ENCODE data around the gene EMP2. TPM values are rescaled to one million over a fixed set of nuclear protein-coding genes. Genes with fewer than 3 reads are reported as not detected.
A peak's percentile ranks its signal among the peaks of the same experiment; 100 is the strongest.

The EMP2 gene
- total and polyA plus RNA-seq, 2 of the 4 experiments (the other 2 are of a cell fraction), result 13.8 to 18.3 TPM

DNA sequence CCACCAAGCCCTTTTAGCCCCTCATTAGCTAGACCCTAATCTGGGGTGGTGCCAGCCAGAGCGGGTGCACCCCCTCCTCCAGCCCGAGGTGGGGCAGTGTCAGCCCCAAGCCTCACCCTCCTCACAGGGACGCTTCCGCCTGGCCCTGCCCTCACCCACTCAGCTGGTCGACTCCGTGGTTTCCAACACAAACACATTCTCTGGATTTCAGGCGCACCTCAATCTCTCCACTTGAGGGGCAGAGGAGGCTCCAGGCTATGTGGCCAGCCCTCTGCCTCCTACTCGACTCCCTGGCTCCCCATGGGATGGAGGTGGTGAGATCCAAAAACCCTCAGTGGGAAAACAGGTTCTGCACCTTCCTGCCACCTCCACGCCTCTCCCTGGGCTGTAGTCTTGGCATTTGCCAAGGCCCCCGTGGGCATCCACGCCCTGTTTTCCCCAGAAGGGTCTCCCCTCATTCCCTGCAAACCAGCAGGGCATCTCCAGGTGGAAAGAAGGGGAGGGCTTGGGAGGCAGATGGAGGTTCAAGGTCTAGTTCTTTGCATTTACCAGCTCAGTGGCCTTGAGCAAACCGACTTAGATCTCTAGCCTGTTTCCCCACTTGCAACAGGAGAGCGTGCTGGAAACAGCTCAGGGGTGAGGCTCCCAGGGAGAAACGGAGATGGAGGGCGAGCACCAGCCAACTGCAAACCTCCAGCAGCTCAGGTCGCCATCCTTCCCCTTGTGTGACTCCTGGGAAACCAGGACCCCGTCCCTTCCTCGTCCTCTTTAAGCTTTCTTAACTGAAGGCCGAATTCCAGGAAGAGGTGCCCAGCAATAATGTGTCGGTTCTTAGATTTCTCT, 1.7 kb downstream of the EMP2 start:
- 88% methylated on average over 4 of the region's 20 CpGs; no CpG with 5 or more reads in 1 of the 2 experiments for whole genome bisulfite sequencing, 2 experiments (ENCODE audit: extremely low coverage in 2 of 2, insufficient read length in 1 of 2)
- POLR2A ChIA-PET (ENCODE audit: unreplicated experiment), result no interaction called here

More for the DNA sequence above, 1.7 kb downstream of the EMP2 start:
- ATAC-seq (ENCODE audit: low read depth) (no peak), DNase-seq (no peak)
- Histone ChIP-seq H3K36me3 (ENCODE audit: control insufficient read depth, insufficient read depth, low read length) (no peaks in the 10 kb centered on the region), H4K5ac (ENCODE audit: low read depth, low read length) (no peak overlapping the region), H3K27me3 (ENCODE audit: control insufficient read depth, insufficient read depth, low read length) (no peaks in the 10 kb centered on the region), H4K20me1 (ENCODE audit: insufficient read depth, low read length) (peaks cover 4% of the 10 kb centered on the region; the same call in 1 of the 2 replicates), H3K4me1 (ENCODE audit: control insufficient read depth, insufficient read depth, low read length) (peaks cover 27% of the 10 kb centered on the region), H2BK120ac (ENCODE audit: low read depth, low read length) (no peak overlapping the region), H2BK5ac (ENCODE audit: low read depth, low read length, poor library complexity, severe bottlenecking) (no peak overlapping the region), H2AK9ac (replicated peaks; ENCODE audit: low read depth, low read length, poor library complexity) (peak overlapping the region; percentile 13), H4K91ac (ENCODE audit: insufficient read depth, low read depth, low read length) (no peak overlapping the region), H3K9ac (ENCODE audit: low read depth, low read length) (no peak overlapping the region), H4K8ac (ENCODE audit: low read depth in 2 of 2, low read length in 2 of 2) (no peak overlapping the region), H3K4ac (ENCODE audit: low read depth, low read length) (peak overlapping the region; percentile 23; the same call in 1 of the 2 replicates), H3K4me2 (ENCODE audit: low read depth, low read length) (no peak overlapping the region; the same call in 1 of the 2 replicates), H3K14ac (replicated peaks; ENCODE audit: low read depth, low read length) (no peak overlapping the region), H3K4me3 (ENCODE audit: insufficient read depth, low read depth, low read length) (no peak overlapping the region), H2BK20ac (ENCODE audit: low read depth, low read length) (no peak overlapping the region), H3K56ac (ENCODE audit: extremely low read depth, insufficient read depth, low read length) (no peak overlapping the region), H3K27ac (ENCODE audit: insufficient read depth, low read length) (no peak overlapping the region), H3K18ac (ENCODE audit: low read depth, low read length) (no peak overlapping the region), H2AK5ac (ENCODE audit: low read depth, low read length) (peak overlapping the region; percentile 28; the same call in 1 of the 2 replicates), H2BK15ac (ENCODE audit: low read depth, low read length) (no peak overlapping the region), H3K9me3 (ENCODE audit: control insufficient read depth, insufficient read depth, low read length) (no peaks in the 10 kb centered on the region), H3K23ac (ENCODE audit: low read depth, low read length) (0 out of 2 replicates have a peak overlapping the region, but pooled peaks have one; percentile 21), H3K79me1 (ENCODE audit: low read depth in 1 of 2, low read length in 2 of 2) (peaks cover 15 to 48% of the 10 kb centered on the region in 2 experiments), H2AFZ (replicated peaks; ENCODE audit: low read length, poor library complexity) (peak overlapping the region; percentile 54), H3K9me1 (ENCODE audit: insufficient read depth, low read length) (peaks cover 19% of the 10 kb centered on the region; the same call in 1 of the 2 replicates)
- intact Hi-C loops (cut with micrococcal nuclease) (no loop called here), in situ Hi-C loops (cut with MboI; ENCODE audit: low sequenced_read_pairs) (no loop called here), dilution Hi-C loops (cut with HindIII; ENCODE audit: low sequenced_read_pairs, unreplicated experiment) (no loop called here)
- no TSS peak for BruUV-seq (replicated peaks)
- TF ChIP-seq FOS (IDR thresholded peaks at IDR 0.05; ENCODE audit: low read depth, low read length), result no peak
- TF ChIP-seq, protein P1, sequence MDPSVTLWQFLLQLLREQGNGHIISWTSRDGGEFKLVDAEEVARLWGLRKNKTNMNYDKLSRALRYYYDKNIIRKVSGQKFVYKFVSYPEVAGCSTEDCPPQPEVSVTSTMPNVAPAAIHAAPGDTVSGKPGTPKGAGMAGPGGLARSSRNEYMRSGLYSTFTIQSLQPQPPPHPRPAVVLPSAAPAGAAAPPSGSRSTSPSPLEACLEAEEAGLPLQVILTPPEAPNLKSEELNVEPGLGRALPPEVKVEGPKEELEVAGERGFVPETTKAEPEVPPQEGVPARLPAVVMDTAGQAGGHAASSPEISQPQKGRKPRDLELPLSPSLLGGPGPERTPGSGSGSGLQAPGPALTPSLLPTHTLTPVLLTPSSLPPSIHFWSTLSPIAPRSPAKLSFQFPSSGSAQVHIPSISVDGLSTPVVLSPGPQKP (IDR thresholded peaks at IDR 0.05; ENCODE audit: borderline replicate concordance, low read depth, low read length), result no peak
- no peak for TF ChIP-seq SMC3 (IDR thresholded peaks at IDR 0.05; ENCODE audit: low read depth, low read length)
- no peak for TF ChIP-seq MAZ (IDR thresholded peaks at IDR 0.05; ENCODE audit: borderline replicate concordance, low read depth, low read length)
- no peak for TF ChIP-seq NFE2L2 (IDR thresholded peaks at IDR 0.05; ENCODE audit: low read depth, low read length)
- TF ChIP-seq BHLHE40 (IDR thresholded peaks at IDR 0.05; ENCODE audit: low read depth, low read length), result no peak
- TF ChIP-seq, protein P2, sequence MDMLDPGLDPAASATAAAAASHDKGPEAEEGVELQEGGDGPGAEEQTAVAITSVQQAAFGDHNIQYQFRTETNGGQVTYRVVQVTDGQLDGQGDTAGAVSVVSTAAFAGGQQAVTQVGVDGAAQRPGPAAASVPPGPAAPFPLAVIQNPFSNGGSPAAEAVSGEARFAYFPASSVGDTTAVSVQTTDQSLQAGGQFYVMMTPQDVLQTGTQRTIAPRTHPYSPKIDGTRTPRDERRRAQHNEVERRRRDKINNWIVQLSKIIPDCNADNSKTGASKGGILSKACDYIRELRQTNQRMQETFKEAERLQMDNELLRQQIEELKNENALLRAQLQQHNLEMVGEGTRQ (IDR thresholded peaks at IDR 0.05; ENCODE audit: low read depth, low read length), result no peak
- TF ChIP-seq RFX5 (IDR thresholded peaks at IDR 0.05; ENCODE audit: low read depth, low read length), result no peak
- no peak for TF ChIP-seq RCOR1 (IDR thresholded peaks at IDR 0.05; ENCODE audit: insufficient replicate concordance, low read length)
- no peak for TF ChIP-seq CHD1 (IDR thresholded peaks at IDR 0.05; ENCODE audit: low read depth, low read length)
- no peak for TF ChIP-seq CEBPB (IDR thresholded peaks at IDR 0.05; ENCODE audit: low read depth, low read length)
- TF ChIP-seq POLR2A (IDR thresholded peaks at IDR 0.05; ENCODE audit: low read depth, low read length), result no peak
- CTCF ChIA-PET, result interaction anchor here (0.5 kb wide), 1 partner anchor 88 kb away, joined by 3 read pairs; no protein-coding TSS in a partner anchor
